ENCODE results near the gene TTLL9.
"Not testable (repeated sequence)": the region's sequence is repeated elsewhere in the genome, so short reads cannot be mapped to it uniquely, and the experiment has no call there.

Gene TTLL9

GRCh38 chr20:31883829-31884228 is 13.4 kb downstream of the TTLL9 start:
- DNase-seq (ENCODE audit: low spot score), result no peak

- DNase-seq (ENCODE audit: low spot score), result no peak
These were observed 20.2 kb downstream of the TTLL9 start for GRCh38 chr20:31890646-31891045.

GRCh38 chr20:31894980-31895675 is 24.7 kb downstream of the TTLL9 start:
- DNase-seq (ENCODE audit: low spot score), result no peak

- no peak for DNase-seq (ENCODE audit: low spot score)
These were observed 25.6 kb downstream of the TTLL9 start for GRCh38 chr20:31896049-31896448.

- DNase-seq (ENCODE audit: low spot score), result no peak
These were observed 27.1 kb downstream of the TTLL9 start for GRCh38 chr20:31897541-31897940.

- DNase-seq (ENCODE audit: low spot score), result no peak
These were observed 31.2 kb downstream of the TTLL9 start for GRCh38 chr20:31901615-31902014.

- no peak for DNase-seq (ENCODE audit: low spot score)
These were observed 33.4 kb downstream of the TTLL9 start for GRCh38 chr20:31903627-31904386.

GRCh38 chr20:31906001-31906400 is 35.6 kb downstream of the TTLL9 start:
- DNase-seq (ENCODE audit: low spot score), result no peak

- no peak for DNase-seq (ENCODE audit: low spot score)
These were observed 36.6 kb downstream of the TTLL9 start for GRCh38 chr20:31907046-31907445.

GRCh38 chr20:31908016-31908415 is 37.6 kb downstream of the TTLL9 start:
- no peak for DNase-seq (ENCODE audit: low spot score)

- no peak for DNase-seq (ENCODE audit: low spot score)
These were observed 38.0 kb downstream of the TTLL9 start for GRCh38 chr20:31908424-31908823.

- DNase-seq (ENCODE audit: low spot score), result no peak
These were observed 39.0 kb downstream of the TTLL9 start for GRCh38 chr20:31909253-31910070.

GRCh38 chr20:31910071-31910803 is 39.8 kb downstream of the TTLL9 start:
- DNase-seq (ENCODE audit: low spot score), result no peak

GRCh38 chr20:31913431-31914157 is 43.2 kb downstream of the TTLL9 start:
- no peak for DNase-seq (ENCODE audit: low spot score)

GRCh38 chr20:31914170-31914569 is 43.7 kb downstream of the TTLL9 start:
- DNase-seq (ENCODE audit: low spot score), result no peak

GRCh38 chr20:31915491-31916280 is 45.3 kb downstream of the TTLL9 start:
- DNase-seq (ENCODE audit: low spot score), result no peak

- DNase-seq (ENCODE audit: low spot score), result no peak
These were observed 46.3 kb downstream of the TTLL9 start for GRCh38 chr20:31916708-31917107.

- not testable (repeated sequence) for DNase-seq (ENCODE audit: low spot score)
These were observed 47.6 kb downstream of the TTLL9 start for GRCh38 chr20:31917962-31918412.

- DNase-seq (ENCODE audit: low spot score), result no peak
These were observed 48.2 kb downstream of the TTLL9 start for GRCh38 chr20:31918466-31919105.
